ENCODE results near the gene BEAN1. TPM values are rescaled to one million over a fixed set of nuclear protein-coding genes. Genes with fewer than 3 reads are reported as not detected.

The BEAN1 gene
- total and polyA plus RNA-seq, 7 donors, result 0.35 to 0.41 TPM; not detected in 5

GRCh38 chr16:66399930-66400329 lies 27.2 kb upstream of the BEAN1 start:
- DNase-seq, result no peak
- 58 to 76% methylated on average over 3 of the region's 3 CpGs for WGBS, 2 donors
- H3K36me3 ChIP-seq, result no peaks in the 10 kb centered on the region
- H3K4me3 ChIP-seq, result no peak overlapping the region
- no peak for TF ChIP-seq POLR2AphosphoS5 (IDR thresholded peaks at IDR 0.05)
- no peak for TF ChIP-seq POLR2A (IDR thresholded peaks at IDR 0.05)
- TF ChIP-seq EP300 (IDR thresholded peaks at IDR 0.05), result no peak
- TF ChIP-seq CTCF (IDR thresholded peaks at IDR 0.05), result no peak
- no peak overlapping the region for H3K27ac ChIP-seq
- no peaks in the 10 kb centered on the region for H3K27me3 ChIP-seq
- H3K9me3 ChIP-seq, result no peaks in the 10 kb centered on the region
- H3K4me1 ChIP-seq, result no peaks in the 10 kb centered on the region
- intact Hi-C loops (cut with DNase I), result loop anchor here (10.0 kb wide), 1 partner anchor 355 kb away; the partner anchor contains the start of gene DYNC1LI2

- no peak for DNase-seq
- TF ChIP-seq CTCF (IDR thresholded peaks at IDR 0.05), result no peak
- no peak for TF ChIP-seq EP300 (IDR thresholded peaks at IDR 0.05)
- no peak for TF ChIP-seq POLR2A (IDR thresholded peaks at IDR 0.05)
- no peak for TF ChIP-seq POLR2AphosphoS5 (IDR thresholded peaks at IDR 0.05)
- WGBS, 2 donors, result 85 to 88% methylated on average over 20 of the region's 20 CpGs
- Histone ChIP-seq H3K9me3 (no peaks in the 10 kb centered on the region), H3K27me3 (peaks cover 0 to 3% (median 1%) of the 10 kb centered on the region in 3 donors), H3K4me3 (no peak overlapping the region), H3K4me1 (no peaks in the 10 kb centered on the region), H3K27ac (peak overlapping the region in 1 of 4 donors; percentile 7), H3K36me3 (no peaks in the 10 kb centered on the region)
- intact Hi-C loops (cut with DNase I), result loop anchor here (10.0 kb wide), 1 partner anchor 354 kb away; the partner anchor contains the start of gene DYNC1LI2
Measured at GRCh38 chr16:66400503-66401380, 26.4 kb upstream of the BEAN1 start.

GRCh38 chr16:66401610-66402009 lies 25.5 kb upstream of the BEAN1 start:
- Histone ChIP-seq H3K4me1 (peaks cover 0 to 1% (median under 1%) of the 10 kb centered on the region in 4 donors), H3K9me3 (no peaks in the 10 kb centered on the region), H3K27me3 (peaks cover 0 to 8% (median 3%) of the 10 kb centered on the region in 3 donors), H3K4me3 (no peak overlapping the region), H3K36me3 (no peaks in the 10 kb centered on the region), H3K27ac (peak overlapping the region in 1 of 4 donors; percentile 7)
- TF ChIP-seq EP300 (IDR thresholded peaks at IDR 0.05) (no peak), CTCF (IDR thresholded peaks at IDR 0.05) (no peak), POLR2A (IDR thresholded peaks at IDR 0.05) (no peak), POLR2AphosphoS5 (IDR thresholded peaks at IDR 0.05) (no peak)
- no peak for DNase-seq
- intact Hi-C loops (cut with DNase I), result loop anchor here (10.0 kb wide), 1 partner anchor 353 kb away; the partner anchor contains the start of gene DYNC1LI2
- 76 to 81% methylated on average over 11 of the region's 11 CpGs for WGBS, 2 donors

- DNase-seq, result no peak
- Histone ChIP-seq H3K4me1 (peaks cover 0 to 7% (median 7%) of the 10 kb centered on the region in 4 donors), H3K27me3 (peaks cover 0 to 12% (median 3%) of the 10 kb centered on the region in 3 donors), H3K27ac (no peak overlapping the region), H3K4me3 (no peak overlapping the region), H3K36me3 (no peaks in the 10 kb centered on the region), H3K9me3 (no peaks in the 10 kb centered on the region)
- TF ChIP-seq POLR2AphosphoS5 (IDR thresholded peaks at IDR 0.05) (no peak), POLR2A (IDR thresholded peaks at IDR 0.05) (no peak), CTCF (IDR thresholded peaks at IDR 0.05) (no peak), EP300 (IDR thresholded peaks at IDR 0.05) (no peak)
- WGBS, 2 donors, result 81 to 86% methylated on average over 12 of the region's 12 CpGs
- intact Hi-C loops (cut with DNase I), result loop anchor here (10.0 kb wide), 1 partner anchor 353 kb away; the partner anchor contains the start of gene DYNC1LI2
Measured at GRCh38 chr16:66402166-66402565, 24.9 kb upstream of the BEAN1 start.
